ENCODE measurements around the gene PAK6.

PAK6 gene

GRCh38 chr15:40275523-40275922, 36.7 kb downstream of the PAK6 start:
- TF ChIP-seq POLR2AphosphoS5 (IDR thresholded peaks at IDR 0.05; ENCODE audit: low read depth, low read length) (no peak), FOXP2 (optimal IDR thresholded peaks at IDR 0.05; ENCODE audit: borderline replicate concordance, extremely low read depth, extremely low read length, insufficient read depth) (no peak), SIN3A (IDR thresholded peaks at IDR 0.05; ENCODE audit: borderline replicate concordance, insufficient read depth, low read length) (no peak), TAF1 (IDR thresholded peaks at IDR 0.05; ENCODE audit: borderline replicate concordance, insufficient read depth, low read length) (no peak)
- TF ChIP-seq, protein P1, sequence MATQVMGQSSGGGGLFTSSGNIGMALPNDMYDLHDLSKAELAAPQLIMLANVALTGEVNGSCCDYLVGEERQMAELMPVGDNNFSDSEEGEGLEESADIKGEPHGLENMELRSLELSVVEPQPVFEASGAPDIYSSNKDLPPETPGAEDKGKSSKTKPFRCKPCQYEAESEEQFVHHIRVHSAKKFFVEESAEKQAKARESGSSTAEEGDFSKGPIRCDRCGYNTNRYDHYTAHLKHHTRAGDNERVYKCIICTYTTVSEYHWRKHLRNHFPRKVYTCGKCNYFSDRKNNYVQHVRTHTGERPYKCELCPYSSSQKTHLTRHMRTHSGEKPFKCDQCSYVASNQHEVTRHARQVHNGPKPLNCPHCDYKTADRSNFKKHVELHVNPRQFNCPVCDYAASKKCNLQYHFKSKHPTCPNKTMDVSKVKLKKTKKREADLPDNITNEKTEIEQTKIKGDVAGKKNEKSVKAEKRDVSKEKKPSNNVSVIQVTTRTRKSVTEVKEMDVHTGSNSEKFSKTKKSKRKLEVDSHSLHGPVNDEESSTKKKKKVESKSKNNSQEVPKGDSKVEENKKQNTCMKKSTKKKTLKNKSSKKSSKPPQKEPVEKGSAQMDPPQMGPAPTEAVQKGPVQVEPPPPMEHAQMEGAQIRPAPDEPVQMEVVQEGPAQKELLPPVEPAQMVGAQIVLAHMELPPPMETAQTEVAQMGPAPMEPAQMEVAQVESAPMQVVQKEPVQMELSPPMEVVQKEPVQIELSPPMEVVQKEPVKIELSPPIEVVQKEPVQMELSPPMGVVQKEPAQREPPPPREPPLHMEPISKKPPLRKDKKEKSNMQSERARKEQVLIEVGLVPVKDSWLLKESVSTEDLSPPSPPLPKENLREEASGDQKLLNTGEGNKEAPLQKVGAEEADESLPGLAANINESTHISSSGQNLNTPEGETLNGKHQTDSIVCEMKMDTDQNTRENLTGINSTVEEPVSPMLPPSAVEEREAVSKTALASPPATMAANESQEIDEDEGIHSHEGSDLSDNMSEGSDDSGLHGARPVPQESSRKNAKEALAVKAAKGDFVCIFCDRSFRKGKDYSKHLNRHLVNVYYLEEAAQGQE (IDR thresholded peaks at IDR 0.05; ENCODE audit: insufficient read depth in 1 of 2, low read depth in 2 of 2, low read length in 2 of 2): no peak

GRCh38 chr15:40275954-40276353, 37.1 kb downstream of the PAK6 start:
- TF ChIP-seq POLR2AphosphoS5 (IDR thresholded peaks at IDR 0.05; ENCODE audit: low read depth, low read length) (no peak), FOXP2 (optimal IDR thresholded peaks at IDR 0.05; ENCODE audit: borderline replicate concordance, extremely low read depth, extremely low read length, insufficient read depth) (no peak), SIN3A (IDR thresholded peaks at IDR 0.05; ENCODE audit: borderline replicate concordance, insufficient read depth, low read length) (no peak), TAF1 (IDR thresholded peaks at IDR 0.05; ENCODE audit: borderline replicate concordance, insufficient read depth, low read length) (no peak)
- TF ChIP-seq, protein P1 (IDR thresholded peaks at IDR 0.05; ENCODE audit: insufficient read depth in 1 of 2, low read depth in 2 of 2, low read length in 2 of 2): no peak

- TF ChIP-seq, protein P1 (IDR thresholded peaks at IDR 0.05; ENCODE audit: insufficient read depth in 1 of 2, low read depth in 2 of 2, low read length in 2 of 2): no peak
- TF ChIP-seq POLR2AphosphoS5 (IDR thresholded peaks at IDR 0.05; ENCODE audit: low read depth, low read length) (no peak), TAF1 (IDR thresholded peaks at IDR 0.05; ENCODE audit: borderline replicate concordance, insufficient read depth, low read length) (no peak), SIN3A (IDR thresholded peaks at IDR 0.05; ENCODE audit: borderline replicate concordance, insufficient read depth, low read length) (no peak), FOXP2 (optimal IDR thresholded peaks at IDR 0.05; ENCODE audit: borderline replicate concordance, extremely low read depth, extremely low read length, insufficient read depth) (no peak)
These were observed 38.1 kb downstream of the PAK6 start for GRCh38 chr15:40276927-40277326.

GRCh38 chr15:40277471-40277870, 38.6 kb downstream of the PAK6 start:
- TF ChIP-seq, protein P1 (IDR thresholded peaks at IDR 0.05; ENCODE audit: insufficient read depth in 1 of 2, low read depth in 2 of 2, low read length in 2 of 2): no peak
- TF ChIP-seq TAF1 (IDR thresholded peaks at IDR 0.05; ENCODE audit: borderline replicate concordance, insufficient read depth, low read length): no peak
- TF ChIP-seq FOXP2 (optimal IDR thresholded peaks at IDR 0.05; ENCODE audit: borderline replicate concordance, extremely low read depth, extremely low read length, insufficient read depth): no peak
- no peak for TF ChIP-seq POLR2AphosphoS5 (IDR thresholded peaks at IDR 0.05; ENCODE audit: low read depth, low read length)
- TF ChIP-seq SIN3A (IDR thresholded peaks at IDR 0.05; ENCODE audit: borderline replicate concordance, insufficient read depth, low read length): no peak

- TF ChIP-seq FOXP2 (optimal IDR thresholded peaks at IDR 0.05; ENCODE audit: borderline replicate concordance, extremely low read depth, extremely low read length, insufficient read depth) (no peak), POLR2AphosphoS5 (IDR thresholded peaks at IDR 0.05; ENCODE audit: low read depth, low read length) (no peak), TAF1 (IDR thresholded peaks at IDR 0.05; ENCODE audit: borderline replicate concordance, insufficient read depth, low read length) (no peak), SIN3A (IDR thresholded peaks at IDR 0.05; ENCODE audit: borderline replicate concordance, insufficient read depth, low read length) (no peak)
- TF ChIP-seq, protein P1 (IDR thresholded peaks at IDR 0.05; ENCODE audit: insufficient read depth in 1 of 2, low read depth in 2 of 2, low read length in 2 of 2): no peak
These were observed 39.2 kb downstream of the PAK6 start for GRCh38 chr15:40278026-40278425.

Measured in PFSK-1 (cell line).